GM12875 (cell line): ENCODE data around the gene RNF141.

ENCODE experiments used
- H3K4me3 ChIP-seq: one replicate; pipeline ENCODE4 v1.5.1; 2011; ENCODE audit warnings: low read depth, low read length, control low read depth
- CTCF ChIP-seq: IDR thresholded peaks from 2 replicates; pipeline ENCODE4 v1.5.1; 2011; ENCODE audit warnings: low read depth, mild to moderate bottlenecking, control low read depth, inconsistent platforms, low read length, moderate library complexity, borderline replicate concordance; ENCODE audit not compliant: insufficient read depth

The RNF141 gene

DNA sequence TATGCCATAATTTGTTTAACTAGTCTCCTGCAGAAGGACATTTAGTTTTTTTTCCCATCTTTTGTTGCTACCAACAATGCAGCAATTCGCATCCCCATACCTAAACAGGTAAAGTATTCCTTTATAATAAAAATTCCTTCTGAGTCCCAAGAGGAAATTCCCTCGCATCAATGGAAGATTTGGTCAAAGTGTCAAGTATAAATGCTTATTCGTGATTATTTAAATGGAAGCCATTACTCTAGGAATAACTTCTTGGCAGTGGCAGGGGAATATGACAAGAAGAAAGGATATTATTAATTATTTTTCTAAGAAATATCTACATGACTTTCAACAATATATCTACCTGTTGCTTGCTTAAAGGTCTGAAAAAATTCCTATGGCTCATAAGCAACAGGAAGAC, 25.6 kb downstream of the RNF141 start:
- no peak overlapping the region for H3K4me3 ChIP-seq
- TF ChIP-seq CTCF = no peak

- TF ChIP-seq CTCF = no peak
- no peak overlapping the region for H3K4me3 ChIP-seq
These were observed 26.3 kb downstream of the RNF141 start for GRCh38 chr11:10514709-10515108.

- H3K4me3 ChIP-seq = no peak overlapping the region
- no peak for TF ChIP-seq CTCF
These were observed 26.8 kb downstream of the RNF141 start for GRCh38 chr11:10514202-10514601.

GRCh38 chr11:10511181-10511621, 29.8 kb downstream of the RNF141 start:
- no peak for TF ChIP-seq CTCF
- no peak overlapping the region for H3K4me3 ChIP-seq

GRCh38 chr11:10506008-10506370, 35.0 kb downstream of the RNF141 start:
- TF ChIP-seq CTCF = no peak

GRCh38 chr11:10505278-10506007, 35.5 kb downstream of the RNF141 start:
- H3K4me3 ChIP-seq = no peak overlapping the region
- no peak for TF ChIP-seq CTCF

More at GRCh38 chr11:10506008-10506370, 35.0 kb downstream of the RNF141 start:
- no peak overlapping the region for H3K4me3 ChIP-seq

GRCh38 chr11:10504490-10504889, 36.5 kb downstream of the RNF141 start:
- H3K4me3 ChIP-seq = no peak overlapping the region
- TF ChIP-seq CTCF = no peak
